Central memory CD8-positive, alpha-beta T cell (primary cell): ENCODE measurements around the gene NPRL2.
A peak's percentile ranks its signal among the peaks of the same experiment; 100 is the strongest.

Source experiments
- ATAC-seq: fragments of 150-1000 bp; cut with Tn5 transposase; replicated peaks from 2 replicates; pipeline ENCODE4 v1.10.0; 2022; ENCODE audit warnings: mild to moderate bottlenecking, moderate FRiP score, moderate number of reproducible peaks; ENCODE audit not compliant: poor library complexity, severe bottlenecking; ENCODE audit errors: extremely low read depth
- DNase-seq, 2 donors: peaks; one replicate each; pipeline ENCODE4 v3.0.0; 2021; ENCODE audit warnings: low spot score in 2 of 2
- H3K27ac Mint-ChIP-seq: one replicate; pipeline ENCODE4 v1.8.0; 2022; ENCODE audit warnings: low read depth, mild to moderate bottlenecking, moderate library complexity, mixed read lengths
- H3K27me3 Mint-ChIP-seq: one replicate; pipeline ENCODE4 v1.8.0; 2022; ENCODE audit warnings: mixed read lengths
- H3K36me3 Mint-ChIP-seq: one replicate; pipeline ENCODE4 v1.8.0; 2022; ENCODE audit warnings: mild to moderate bottlenecking, moderate library complexity, mixed read lengths; ENCODE audit not compliant: insufficient read depth
- H3K4me1 Mint-ChIP-seq: one replicate; pipeline ENCODE4 v1.8.0; 2022; ENCODE audit warnings: mixed read lengths
- H3K4me3 Mint-ChIP-seq: one replicate; pipeline ENCODE4 v1.8.0; 2022; ENCODE audit warnings: mild to moderate bottlenecking, moderate library complexity, mixed read lengths
- H3K9me3 Mint-ChIP-seq: one replicate; pipeline ENCODE4 v1.8.0; 2022; ENCODE audit warnings: mixed read lengths

The NPRL2 gene

GRCh38 chr3:50350527-50351322, at the start of gene NPRL2, which contains the start of gene CYB561D2:
Gene NPRL2, minus strand, starts transcription at chr3:50350775. Its CDS starts 123 bp downstream, at chr3:50350652.
Gene CYB561D2, plus strand, starts transcription at chr3:50350862. Its CDS starts 572 bp downstream, at chr3:50351434.
- peak; percentile 98 to 99 for DNase-seq
- Mint-ChIP-seq H3K9me3 (no peaks in the 10 kb centered on the region), H3K27me3 (no peaks in the 10 kb centered on the region), H3K27ac (peak within 1 kb of the TSS; percentile 90), H3K4me3 (peak within 1 kb of the TSS; percentile 89), H3K4me1 (peaks cover 63% of the 10 kb centered on the region), H3K36me3 (peaks cover 31% of the 10 kb centered on the region)
- ATAC-seq = peak; percentile 91

GRCh38 chr3:50396502-50396901, 45.9 kb upstream of the NPRL2 start:
- ATAC-seq (no peak), DNase-seq (no peak)
- H3K9me3 Mint-ChIP-seq = no peaks in the 10 kb centered on the region
- no peak overlapping the region for H3K4me3 Mint-ChIP-seq
- peaks cover 12% of the 10 kb centered on the region for H3K4me1 Mint-ChIP-seq
- no peaks in the 10 kb centered on the region for H3K27me3 Mint-ChIP-seq
- no peaks in the 10 kb centered on the region for H3K36me3 Mint-ChIP-seq
- H3K27ac Mint-ChIP-seq = no peak overlapping the region

GRCh38 chr3:50395070-50395860, 44.7 kb upstream of the NPRL2 start:
- Mint-ChIP-seq H3K27ac (no peak overlapping the region), H3K4me1 (peaks cover 14% of the 10 kb centered on the region), H3K27me3 (no peaks in the 10 kb centered on the region), H3K9me3 (no peaks in the 10 kb centered on the region), H3K36me3 (no peaks in the 10 kb centered on the region), H3K4me3 (no peak overlapping the region)
- ATAC-seq (no peak), DNase-seq (no peak)

GRCh38 chr3:50393061-50393460, 42.5 kb upstream of the NPRL2 start:
- no peak overlapping the region for H3K4me3 Mint-ChIP-seq
- H3K36me3 Mint-ChIP-seq = no peaks in the 10 kb centered on the region
- H3K27ac Mint-ChIP-seq = no peak overlapping the region
- DNase-seq (no peak), ATAC-seq (no peak)
- H3K9me3 Mint-ChIP-seq = no peaks in the 10 kb centered on the region
- H3K4me1 Mint-ChIP-seq = peaks cover 9% of the 10 kb centered on the region
- no peaks in the 10 kb centered on the region for H3K27me3 Mint-ChIP-seq

- no peaks in the 10 kb centered on the region for H3K9me3 Mint-ChIP-seq
- DNase-seq (no peak), ATAC-seq (no peak)
Measured at GRCh38 chr3:50392101-50392715, 41.6 kb upstream of the NPRL2 start.

GRCh38 chr3:50390508-50391224, 40.1 kb upstream of the NPRL2 start:
- Mint-ChIP-seq H3K36me3 (no peaks in the 10 kb centered on the region), H3K27ac (no peak overlapping the region), H3K9me3 (no peaks in the 10 kb centered on the region), H3K27me3 (no peaks in the 10 kb centered on the region), H3K4me1 (peaks cover 8% of the 10 kb centered on the region), H3K4me3 (no peak overlapping the region)
- no peak for DNase-seq
- no peak for ATAC-seq

More at GRCh38 chr3:50392101-50392715, 41.6 kb upstream of the NPRL2 start:
- H3K4me3 Mint-ChIP-seq = no peak overlapping the region
- no peaks in the 10 kb centered on the region for H3K27me3 Mint-ChIP-seq
- H3K36me3 Mint-ChIP-seq = no peaks in the 10 kb centered on the region
- no peak overlapping the region for H3K27ac Mint-ChIP-seq
- peaks cover 8% of the 10 kb centered on the region for H3K4me1 Mint-ChIP-seq

- no peaks in the 10 kb centered on the region for H3K27me3 Mint-ChIP-seq
- no peaks in the 10 kb centered on the region for H3K36me3 Mint-ChIP-seq
- H3K9me3 Mint-ChIP-seq = no peaks in the 10 kb centered on the region
- H3K27ac Mint-ChIP-seq = no peak overlapping the region
- no peak overlapping the region for H3K4me3 Mint-ChIP-seq
- H3K4me1 Mint-ChIP-seq = peaks cover 8% of the 10 kb centered on the region
- ATAC-seq (no peak), DNase-seq (no peak)
Measured at GRCh38 chr3:50389414-50389767, 38.8 kb upstream of the NPRL2 start.

- Mint-ChIP-seq H3K36me3 (peaks cover 2% of the 10 kb centered on the region), H3K4me1 (peaks cover 8% of the 10 kb centered on the region), H3K9me3 (no peaks in the 10 kb centered on the region), H3K27me3 (no peaks in the 10 kb centered on the region), H3K4me3 (no peak overlapping the region), H3K27ac (no peak overlapping the region)
- ATAC-seq = no peak
- DNase-seq = no peak
Measured at GRCh38 chr3:50388720-50389413, 38.3 kb upstream of the NPRL2 start.

- H3K27me3 Mint-ChIP-seq = no peaks in the 10 kb centered on the region
- ATAC-seq (no peak), DNase-seq (no peak)
- no peak overlapping the region for H3K27ac Mint-ChIP-seq
- no peaks in the 10 kb centered on the region for H3K9me3 Mint-ChIP-seq
- no peak overlapping the region for H3K4me3 Mint-ChIP-seq
- H3K36me3 Mint-ChIP-seq = peaks cover 2% of the 10 kb centered on the region
- peaks cover 8% of the 10 kb centered on the region for H3K4me1 Mint-ChIP-seq
Measured at GRCh38 chr3:50388016-50388719, 37.6 kb upstream of the NPRL2 start.

- no peaks in the 10 kb centered on the region for H3K9me3 Mint-ChIP-seq
- no peak for ATAC-seq
- DNase-seq = no peak
- H3K27ac Mint-ChIP-seq = no peak overlapping the region
- no peaks in the 10 kb centered on the region for H3K27me3 Mint-ChIP-seq
- H3K4me1 Mint-ChIP-seq = no peaks in the 10 kb centered on the region
- peaks cover 2% of the 10 kb centered on the region for H3K36me3 Mint-ChIP-seq
- no peak overlapping the region for H3K4me3 Mint-ChIP-seq
Measured at GRCh38 chr3:50385754-50386153, 35.2 kb upstream of the NPRL2 start.

GRCh38 chr3:50383750-50384149, 33.2 kb upstream of the NPRL2 start:
- H3K4me3 Mint-ChIP-seq = no peak overlapping the region
- H3K27me3 Mint-ChIP-seq = no peaks in the 10 kb centered on the region
- H3K9me3 Mint-ChIP-seq = no peaks in the 10 kb centered on the region
- peaks cover 2% of the 10 kb centered on the region for H3K36me3 Mint-ChIP-seq
- H3K4me1 Mint-ChIP-seq = no peaks in the 10 kb centered on the region
- ATAC-seq = no peak
- H3K27ac Mint-ChIP-seq = no peak overlapping the region
- no peak for DNase-seq
